Measurements from ENCODE around the gene TEX22. TPM values are rescaled to one million over a fixed set of nuclear protein-coding genes. Genes with fewer than 3 reads are reported as not detected.

TEX22 gene
- total RNA-seq, 1 donor from 2014 or later, result not detected

- Histone ChIP-seq H3K4me1 (peaks cover 10 to 25% of the 10 kb centered on the region in 2 donors), H3K4me3 (peak overlapping the region; percentile 70 to 88), H3K27ac (peak overlapping the region; percentile 28 to 66), H3K36me3 (no peaks in the 10 kb centered on the region), H3K9me3 (no peaks in the 10 kb centered on the region), H3K27me3 (no peaks in the 10 kb centered on the region)
- intact Hi-C loops (cut with DNase I), result no loop called here
- DNase-seq (ENCODE audit: low spot score in 2 of 2), result no peak
- no peak for TF ChIP-seq CTCF (IDR thresholded peaks at IDR 0.05)
Measured at GRCh38 chr14:105420101-105420973, 22.0 kb downstream of the TEX22 start.

GRCh38 chr14:105420974-105421674 lies 22.8 kb downstream of the TEX22 start:
- intact Hi-C loops (cut with DNase I), result no loop called here
- Histone ChIP-seq H3K27me3 (no peaks in the 10 kb centered on the region), H3K27ac (peak overlapping the region; percentile 28 to 66), H3K4me3 (peak overlapping the region; percentile 70 to 88), H3K4me1 (peaks cover 10 to 22% of the 10 kb centered on the region in 2 donors), H3K9me3 (no peaks in the 10 kb centered on the region), H3K36me3 (no peaks in the 10 kb centered on the region)
- no peak for DNase-seq (ENCODE audit: low spot score in 2 of 2)
- TF ChIP-seq CTCF (IDR thresholded peaks at IDR 0.05), result no peak

- DNase-seq (ENCODE audit: low spot score in 2 of 2), result no peak
- H3K36me3 ChIP-seq, result peaks cover 2 to 5% of the 10 kb centered on the region in 2 donors
- H3K27ac ChIP-seq, result peak overlapping the region; percentile 28 to 50
- H3K9me3 ChIP-seq, result no peaks in the 10 kb centered on the region
- intact Hi-C loops (cut with DNase I), result no loop called here
- H3K27me3 ChIP-seq, result no peaks in the 10 kb centered on the region
- no peak overlapping the region for H3K4me3 ChIP-seq
- H3K4me1 ChIP-seq, result peaks cover 10 to 22% of the 10 kb centered on the region in 2 donors
- no peak for TF ChIP-seq CTCF (IDR thresholded peaks at IDR 0.05)
Measured at GRCh38 chr14:105421723-105422615, 23.6 kb downstream of the TEX22 start.

- no peak overlapping the region for H3K4me3 ChIP-seq
- intact Hi-C loops (cut with DNase I), result no loop called here
- DNase-seq (ENCODE audit: low spot score in 2 of 2), result no peak
Measured at GRCh38 chr14:105422695-105423487, 24.6 kb downstream of the TEX22 start.

More at GRCh38 chr14:105422695-105423487, 24.6 kb downstream of the TEX22 start:
- Histone ChIP-seq H3K9me3 (no peaks in the 10 kb centered on the region), H3K4me1 (peaks cover 10 to 22% of the 10 kb centered on the region in 2 donors), H3K36me3 (peaks cover 2 to 9% of the 10 kb centered on the region in 2 donors), H3K27me3 (no peaks in the 10 kb centered on the region), H3K27ac (peak overlapping the region in 1 of 2 donors; percentile 28)
- no peak for TF ChIP-seq CTCF (IDR thresholded peaks at IDR 0.05)

Measured in ascending aorta (tissue), 2 donors.